Sigmoid colon (tissue), 7 donors: ENCODE data around the gene ACIN1. TPM values are rescaled to one million over a fixed set of nuclear protein-coding genes. Genes with fewer than 3 reads are reported as not detected.

Experiments used
- DNase-seq: peaks from one replicate; pipeline ENCODE4 v3.0.0-alpha.2; 2019
- H3K27ac ChIP-seq, 4 donors: fragments of 200-600 bp; sonication (generic); one replicate each; pipeline ENCODE4 v1.5.1; 2016 to 2019; ENCODE audit warnings: mild to moderate bottlenecking in 1 of 4
- H3K27me3 ChIP-seq, 3 donors: fragments of 200-600 bp; sonication (generic); one replicate each; pipeline ENCODE4 v1.5.1; 2019; ENCODE audit warnings: mild to moderate bottlenecking in 1 of 3
- H3K36me3 ChIP-seq, 4 donors: fragments of 200-600 bp; sonication (generic); one replicate each; pipeline ENCODE4 v1.5.1; 2016 to 2019
- H3K4me1 ChIP-seq, 4 donors: fragments of 200-600 bp; sonication (generic); one replicate each; pipeline ENCODE4 v1.5.1; 2017 to 2019
- H3K4me3 ChIP-seq, 4 donors: fragments of 200-600 bp; sonication (generic); one replicate each; pipeline ENCODE4 v1.5.1; 2017 to 2019; ENCODE audit warnings: mild to moderate bottlenecking in 2 of 4, moderate library complexity in 1 of 4
- H3K9me3 ChIP-seq, 4 donors: fragments of 200-600 bp in 3 of 4; sonication (generic) in 3 of 4; one replicate each; pipeline versions ENCODE4 v1.5.1 to v1.6.1; 2013 to 2019
- CTCF ChIP-seq, 4 experiments: fragments of 450-650 bp in 3 of 4; fragments of 200-600 bp in 1 of 4; IDR thresholded peaks; one replicate each; pipeline ENCODE4 v1.5.1; 2016 to 2019; ENCODE audit warnings: antibody characterized with exemption in 4 of 4, mild to moderate bottlenecking in 3 of 4, moderate library complexity in 2 of 4
- EP300 ChIP-seq, 4 donors: sonication (generic); formaldehyde crosslinking; IDR thresholded peaks; one replicate each; pipeline ENCODE4 v1.6.1; 2017; ENCODE audit warnings: antibody characterized with exemption in 4 of 4
- POLR2A ChIP-seq, 2 donors: fragments of 450-650 bp; IDR thresholded peaks; one replicate each; pipeline ENCODE4 v1.6.1; 2016; ENCODE audit warnings: antibody characterized with exemption in 2 of 2, mild to moderate bottlenecking in 2 of 2, moderate library complexity in 2 of 2
- POLR2AphosphoS5 ChIP-seq, 4 donors: sonication (generic); formaldehyde crosslinking; IDR thresholded peaks; one replicate each; pipeline ENCODE4 v1.6.1; 2017; ENCODE audit warnings: antibody characterized with exemption in 4 of 4
- WGBS, 2 donors: extraction: QIAGEN DNeasy Blood & Tissue Kit; methylation state at CpG; one replicate each; pipeline ENCODE4 v1.1.7; 2013; 5-methylcytosine and 5-hydroxymethylcytosine counted together
- intact Hi-C: fragments of 100-400 bp; cut with DNase I; formaldehyde crosslinking; loops from one replicate; pipeline ENCODE4 v1.15.1; 2023
- polyA plus RNA-seq, 3 donors: library from polyadenylated mRNA; stranded (reverse); fragments of 200-250 nt; gene quantifications; one replicate each; pipeline ENCODE4 v1.2.3, GENCODE V29; 2013
- total RNA-seq, 4 donors: library from RNA; depleted of rRNA; stranded (reverse); fragments of >200 nt; gene quantifications; one replicate each; pipeline ENCODE4 v1.1.0, GENCODE V29; 2016
- donor health status: healthy with polysubstance abuse.
- donor health status: Bipolar disorder and iron deficiency.
- donor health status: healthy.

The ACIN1 gene
- total and polyA plus RNA-seq, 7 donors: 37.8 to 129 (median 88.4) TPM

- no peaks in the 10 kb centered on the region for H3K4me1 ChIP-seq
- no peak for DNase-seq
- H3K36me3 ChIP-seq: peaks cover 0 to 9% (median 2%) of the 10 kb centered on the region in 4 donors
- no peak for TF ChIP-seq POLR2AphosphoS5 (IDR thresholded peaks at IDR 0.05)
- TF ChIP-seq CTCF (IDR thresholded peaks at IDR 0.05): no peak
- no peak for TF ChIP-seq POLR2A (IDR thresholded peaks at IDR 0.05)
- no peak for TF ChIP-seq EP300 (IDR thresholded peaks at IDR 0.05)
- H3K27ac ChIP-seq: no peak overlapping the region
- H3K27me3 ChIP-seq: peaks cover 0 to 2% (median 0%) of the 10 kb centered on the region in 3 donors
- intact Hi-C loops: no loop called here
- WGBS, 2 donors: 92 to 94% methylated on average over 3 of the region's 3 CpGs
- H3K4me3 ChIP-seq: no peak overlapping the region
- H3K9me3 ChIP-seq: no peaks in the 10 kb centered on the region
These were observed 32.9 kb upstream of the ACIN1 start for GRCh38 chr14:23127861-23128260.

GRCh38 chr14:23126548-23127278, 31.8 kb upstream of the ACIN1 start:
- Histone ChIP-seq H3K4me1 (peaks cover 0 to 3% (median 1%) of the 10 kb centered on the region in 4 donors), H3K27ac (no peak overlapping the region), H3K27me3 (peaks cover 0 to 4% (median 0%) of the 10 kb centered on the region in 3 donors), H3K36me3 (peaks cover 0 to 9% (median 2%) of the 10 kb centered on the region in 4 donors), H3K9me3 (no peaks in the 10 kb centered on the region), H3K4me3 (no peak overlapping the region)
- no peak for TF ChIP-seq POLR2A (IDR thresholded peaks at IDR 0.05)
- TF ChIP-seq POLR2AphosphoS5 (IDR thresholded peaks at IDR 0.05): no peak
- TF ChIP-seq EP300 (IDR thresholded peaks at IDR 0.05): no peak
- no peak for TF ChIP-seq CTCF (IDR thresholded peaks at IDR 0.05)
- 88 to 90% methylated on average over 8 of the region's 8 CpGs for WGBS, 2 donors
- no peak for DNase-seq
- intact Hi-C loops: no loop called here

DNA sequence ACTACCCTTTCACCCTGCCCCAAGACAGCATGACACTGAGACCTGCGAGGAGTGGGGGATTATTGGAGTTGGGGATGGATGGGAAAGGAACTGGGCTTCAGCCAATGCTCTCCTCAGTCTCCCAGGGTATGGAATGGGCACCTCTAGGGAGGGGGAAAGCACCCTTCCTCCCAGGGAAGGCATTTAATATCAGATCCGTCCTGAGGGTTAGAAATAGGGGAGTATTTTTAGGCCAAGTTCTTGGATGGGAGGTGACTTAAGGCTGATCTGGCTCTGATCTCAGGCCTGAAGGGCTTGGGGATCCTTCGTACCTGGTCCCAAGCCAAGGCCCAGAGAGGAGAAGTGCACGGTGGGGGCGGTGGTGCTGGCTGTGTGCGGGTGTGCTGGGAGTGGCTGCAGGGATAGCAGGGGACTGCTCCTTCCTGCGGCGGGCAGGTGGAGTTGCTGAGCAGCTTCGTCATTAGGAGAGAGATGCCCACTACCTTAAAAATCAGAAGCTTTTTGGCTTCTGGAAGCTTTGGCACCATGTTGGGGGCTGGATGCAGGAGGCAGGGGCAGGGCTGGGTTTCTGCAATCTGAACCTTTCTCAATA, 31.1 kb upstream of the ACIN1 start:
- TF ChIP-seq POLR2AphosphoS5 (IDR thresholded peaks at IDR 0.05) (no peak), POLR2A (IDR thresholded peaks at IDR 0.05) (no peak), CTCF (IDR thresholded peaks at IDR 0.05) (no peak), EP300 (IDR thresholded peaks at IDR 0.05) (no peak)
- Histone ChIP-seq H3K36me3 (peaks cover 0 to 9% (median 2%) of the 10 kb centered on the region in 4 donors), H3K27ac (no peak overlapping the region), H3K4me1 (peaks cover 0 to 10% (median 7%) of the 10 kb centered on the region in 4 donors), H3K9me3 (no peaks in the 10 kb centered on the region), H3K27me3 (peaks cover 0 to 4% (median 0%) of the 10 kb centered on the region in 3 donors), H3K4me3 (no peak overlapping the region)
- intact Hi-C loops: no loop called here
- DNase-seq: no peak
- 83 to 87% methylated on average over 9 of the region's 9 CpGs for WGBS, 2 donors

GRCh38 chr14:23125011-23125410, 30.1 kb upstream of the ACIN1 start:
- DNase-seq: no peak
- Histone ChIP-seq H3K9me3 (no peaks in the 10 kb centered on the region), H3K4me3 (no peak overlapping the region), H3K27me3 (peaks cover 0 to 4% (median 0%) of the 10 kb centered on the region in 3 donors), H3K36me3 (peaks cover 0 to 9% (median 2%) of the 10 kb centered on the region in 4 donors), H3K4me1 (peaks cover 0 to 11% (median 9%) of the 10 kb centered on the region in 4 donors), H3K27ac (no peak overlapping the region)
- TF ChIP-seq POLR2AphosphoS5 (IDR thresholded peaks at IDR 0.05): no peak
- 69 to 81% methylated on average over 3 of the region's 3 CpGs for WGBS, 2 donors
- intact Hi-C loops: no loop called here

DNA sequence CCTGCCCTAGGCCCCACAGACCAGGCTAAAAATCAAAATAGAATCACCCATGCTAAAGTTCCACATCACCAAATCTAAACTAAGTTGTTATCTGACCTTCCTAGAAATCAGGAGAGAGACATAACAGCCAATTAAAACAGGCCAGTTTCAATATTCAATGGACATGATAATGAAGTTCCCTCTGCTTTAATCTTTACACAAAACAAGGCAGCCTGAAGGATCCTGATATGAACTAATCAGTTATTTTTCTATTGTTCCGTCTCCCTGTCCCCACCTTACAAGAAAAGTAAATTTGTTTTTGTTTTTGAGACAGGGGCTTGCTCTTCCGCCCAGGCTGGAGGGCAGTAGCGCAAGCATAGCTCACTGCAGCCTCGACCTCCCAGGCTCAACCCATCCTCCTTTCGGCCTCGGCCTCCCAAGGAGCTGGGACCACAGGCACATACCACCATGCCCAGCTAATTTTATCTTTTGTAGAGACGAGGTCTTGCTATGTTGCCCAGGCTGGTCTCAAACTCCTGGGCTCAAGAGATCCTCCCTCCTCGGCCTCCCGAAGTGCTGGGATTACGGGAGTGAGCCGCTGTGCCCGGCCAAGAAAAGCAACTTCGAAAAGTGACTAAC, 29.5 kb upstream of the ACIN1 start:
- 92 to 94% methylated on average over 13 of the region's 13 CpGs for WGBS, 2 donors
- intact Hi-C loops: no loop called here
- no peak for DNase-seq

More for the DNA sequence above, 29.5 kb upstream of the ACIN1 start:
- H3K9me3 ChIP-seq: no peaks in the 10 kb centered on the region
- TF ChIP-seq CTCF (IDR thresholded peaks at IDR 0.05): no peak
- TF ChIP-seq POLR2AphosphoS5 (IDR thresholded peaks at IDR 0.05): no peak
- no peak overlapping the region for H3K4me3 ChIP-seq
- no peak overlapping the region for H3K27ac ChIP-seq
- peaks cover 0 to 4% (median 0%) of the 10 kb centered on the region in 3 donors for H3K27me3 ChIP-seq
- peaks cover 0 to 11% (median 9%) of the 10 kb centered on the region in 4 donors for H3K4me1 ChIP-seq
- H3K36me3 ChIP-seq: peaks cover 0 to 4% (median 2%) of the 10 kb centered on the region in 4 donors
